ENCODE data around the gene FTSJ1. TPM values are rescaled to one million over a fixed set of nuclear protein-coding genes. Genes with fewer than 3 reads are reported as not detected.

FTSJ1 gene
- total RNA-seq, 1 donor = 53.5 TPM

DNA sequence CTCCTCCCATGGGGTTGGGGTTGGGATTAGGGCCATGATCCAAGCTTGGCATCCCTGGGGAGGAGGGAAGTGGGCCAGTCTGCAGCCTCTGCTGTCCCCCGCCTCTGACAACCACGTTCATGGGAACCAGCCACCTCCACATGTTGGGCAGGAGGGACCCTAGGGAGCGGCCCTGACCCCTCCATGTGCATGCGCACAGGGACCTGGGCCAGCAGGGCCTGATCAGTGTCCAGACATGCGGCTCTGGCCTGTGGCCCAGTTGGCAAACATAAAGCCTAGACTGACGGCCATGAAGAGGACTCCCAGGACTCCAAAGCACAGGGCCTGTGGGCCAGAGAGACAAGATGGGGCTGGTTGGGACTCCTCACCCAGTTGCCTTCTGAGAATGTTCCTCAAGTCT lies 17.3 kb upstream of the FTSJ1 start:
- DNase-seq (ENCODE audit: low read depth) = no peak
- no peak for TF ChIP-seq CTCF (IDR thresholded peaks at IDR 0.05; ENCODE audit: insufficient read depth, low read depth, low read length)
- H3K4me3 ChIP-seq (ENCODE audit: low read depth, low read length) = no peak overlapping the region

DNA sequence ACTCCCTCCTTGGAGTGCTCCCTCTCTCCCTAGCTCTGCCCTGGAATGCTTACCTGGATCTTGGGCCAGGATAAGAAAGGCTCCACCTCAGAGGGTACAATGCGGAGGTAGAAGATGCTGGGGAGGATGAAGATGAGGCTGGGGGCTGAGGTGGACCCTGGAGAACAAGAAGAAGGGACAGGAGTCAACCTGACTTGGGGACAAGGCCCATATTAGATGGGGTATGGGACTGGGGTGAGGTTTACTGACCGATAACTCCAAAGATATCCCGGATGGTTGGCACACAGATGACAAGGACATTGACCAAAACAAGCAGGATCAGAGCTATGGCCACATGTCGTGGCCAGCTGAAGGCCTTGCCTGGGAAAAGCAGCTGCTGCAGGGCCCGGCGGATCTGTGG lies 16.5 kb upstream of the FTSJ1 start:
- DNase-seq (ENCODE audit: low read depth) = no peak
- H3K4me3 ChIP-seq (ENCODE audit: low read depth, low read length) = no peak overlapping the region

GRCh38 chrX:48460031-48460430 lies 16.0 kb upstream of the FTSJ1 start:
- DNase-seq (ENCODE audit: low read depth) = no peak
- no peak overlapping the region for H3K4me3 ChIP-seq (ENCODE audit: low read depth, low read length)
- TF ChIP-seq CTCF (IDR thresholded peaks at IDR 0.05; ENCODE audit: insufficient read depth, low read depth, low read length) = no peak

More for the DNA sequence above, 16.5 kb upstream of the FTSJ1 start:
- no peak for TF ChIP-seq CTCF (IDR thresholded peaks at IDR 0.05; ENCODE audit: insufficient read depth, low read depth, low read length)

- DNase-seq (ENCODE audit: low read depth) = no peak
- TF ChIP-seq CTCF (IDR thresholded peaks at IDR 0.05; ENCODE audit: insufficient read depth, low read depth, low read length) = no peak
- H3K4me3 ChIP-seq (ENCODE audit: low read depth, low read length) = no peak overlapping the region
These were observed 15.4 kb upstream of the FTSJ1 start for GRCh38 chrX:48460606-48461005.

GRCh38 chrX:48461830-48462229 lies 14.2 kb upstream of the FTSJ1 start:
- no peak for DNase-seq (ENCODE audit: low read depth)
- no peak for TF ChIP-seq CTCF (IDR thresholded peaks at IDR 0.05; ENCODE audit: insufficient read depth, low read depth, low read length)
- no peak overlapping the region for H3K4me3 ChIP-seq (ENCODE audit: low read depth, low read length)

DNA sequence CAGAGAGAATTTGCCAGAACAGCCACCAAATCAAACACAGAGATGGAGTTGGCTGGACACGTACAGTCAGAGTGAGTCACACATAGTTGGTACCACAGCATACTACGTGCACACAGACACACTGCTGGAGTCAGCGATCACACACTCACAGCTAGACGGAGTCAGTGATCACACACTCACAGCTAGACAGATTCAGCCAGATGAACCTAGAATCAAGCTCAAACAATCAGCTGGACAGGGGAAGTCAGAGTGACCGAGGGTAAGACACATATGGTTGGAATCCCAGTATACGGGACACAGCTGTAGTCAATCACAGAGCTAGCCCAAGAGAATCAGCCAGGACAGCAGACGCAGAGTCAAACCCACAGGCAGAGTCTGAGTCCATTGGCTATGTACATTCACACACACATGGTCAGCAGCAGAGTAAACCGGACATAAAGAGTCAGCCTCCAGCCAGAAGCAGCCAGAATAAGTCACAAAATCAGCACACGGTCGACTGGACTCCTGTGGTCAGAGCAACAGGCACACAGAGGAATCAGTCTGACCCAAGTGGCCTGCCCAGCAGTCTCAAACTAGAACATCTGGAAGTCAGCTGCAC lies 10.6 kb upstream of the FTSJ1 start:
- H3K4me3 ChIP-seq (ENCODE audit: low read depth, low read length) = no peak overlapping the region
- no peak for TF ChIP-seq CTCF (IDR thresholded peaks at IDR 0.05; ENCODE audit: insufficient read depth, low read depth, low read length)

DNA sequence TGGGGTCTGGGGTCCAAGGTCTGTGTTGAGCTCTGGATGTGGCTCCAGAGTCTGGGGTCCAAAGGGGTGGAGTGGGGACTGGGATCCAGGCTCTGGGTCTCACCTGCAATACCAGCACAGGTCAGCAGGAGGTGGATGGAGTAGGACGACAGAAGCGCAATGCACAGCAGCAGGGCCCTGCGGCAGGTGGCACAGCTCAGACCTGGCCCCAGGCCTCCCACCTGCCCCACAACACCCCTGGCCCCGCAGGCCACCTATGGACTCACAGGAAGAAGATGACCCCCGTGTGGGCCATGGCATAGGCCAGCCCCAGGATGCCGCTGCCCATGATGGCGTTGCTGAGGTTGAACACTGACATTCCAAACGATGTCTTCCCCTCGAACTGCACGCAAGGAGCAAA lies 9.3 kb upstream of the FTSJ1 start:
- no peak overlapping the region for H3K4me3 ChIP-seq (ENCODE audit: low read depth, low read length)
- peak; percentile 17 for TF ChIP-seq CTCF (IDR thresholded peaks at IDR 0.05; ENCODE audit: insufficient read depth, low read depth, low read length)

More for the DNA sequence above, 10.6 kb upstream of the FTSJ1 start:
- DNase-seq (ENCODE audit: low read depth) = peak; percentile 81

More for the DNA sequence above, 9.3 kb upstream of the FTSJ1 start:
- no peak for DNase-seq (ENCODE audit: low read depth)

Measured in fibroblast of villous mesenchyme (primary cell).